GM23248 (cell line): Measurements from ENCODE around the gene NKAIN2.

Source experiments
- EZH2 ChIP-seq: fragments of 200-600 bp; sonication (generic); IDR thresholded peaks from 2 replicates; pipeline ENCODE4 v1.6.1; 2018; ENCODE audit warnings: antibody characterized with exemption, mild to moderate bottlenecking; ENCODE audit not compliant: insufficient read depth, poor library complexity, severe bottlenecking
- EZH2phosphoT487 ChIP-seq: fragments of 200-600 bp; sonication (generic); IDR thresholded peaks from 2 replicates; pipeline ENCODE4 v1.6.1; 2018; ENCODE audit warnings: antibody characterized with exemption, moderate library complexity, mild to moderate bottlenecking, low read depth; ENCODE audit not compliant: insufficient read depth

GRCh38 chr6:124567401-124567800, 763.7 kb downstream of the NKAIN2 start:
- TF ChIP-seq EZH2phosphoT487: no peak
- no peak for TF ChIP-seq EZH2
